GM21526 (cell line): ENCODE data around the gene FBLN5.
"Not testable (repeated sequence)": the region's sequence is repeated elsewhere in the genome, so short reads cannot be mapped to it uniquely, and the experiment has no call there.

Experiments used
- ATAC-seq: cut with Tn5 transposase; IDR thresholded peaks from one replicate; pipeline ENCODE4 v1.9.1; 2021; ENCODE audit warnings: moderate library complexity; ENCODE audit not compliant: unreplicated experiment, low FRiP score

FBLN5 gene

GRCh38 chr14:91911474-91912032, 35.9 kb downstream of the FBLN5 start:
- ATAC-seq, result peak; percentile 59

GRCh38 chr14:91910196-91910595, 37.3 kb downstream of the FBLN5 start:
- no peak for ATAC-seq

GRCh38 chr14:91906374-91906773, 41.1 kb downstream of the FBLN5 start:
- ATAC-seq, result no peak

GRCh38 chr14:91904956-91905645, 42.4 kb downstream of the FBLN5 start:
- ATAC-seq, result no peak

GRCh38 chr14:91904483-91904882, 43.0 kb downstream of the FBLN5 start:
- ATAC-seq, result no peak

GRCh38 chr14:91903070-91903469, 44.4 kb downstream of the FBLN5 start:
- ATAC-seq, result no peak

GRCh38 chr14:91902336-91902735, 45.2 kb downstream of the FBLN5 start:
- ATAC-seq, result no peak

GRCh38 chr14:91901449-91902226, 45.9 kb downstream of the FBLN5 start:
- ATAC-seq, result no peak

- no peak for ATAC-seq
Observed at GRCh38 chr14:91899806-91900205, 47.7 kb downstream of the FBLN5 start.

GRCh38 chr14:91899213-91899612, 48.3 kb downstream of the FBLN5 start:
- ATAC-seq, result no peak

GRCh38 chr14:91898372-91898771, 49.1 kb downstream of the FBLN5 start:
- ATAC-seq, result no peak

- not testable (repeated sequence) for ATAC-seq
Observed at GRCh38 chr14:91897716-91898115, 49.8 kb downstream of the FBLN5 start.

- no peak for ATAC-seq
Observed at GRCh38 chr14:91897106-91897701, 50.3 kb downstream of the FBLN5 start.

GRCh38 chr14:91896419-91896818, 51.1 kb downstream of the FBLN5 start:
- no peak for ATAC-seq

GRCh38 chr14:91893669-91894068, 53.8 kb downstream of the FBLN5 start:
- no peak for ATAC-seq

- no peak for ATAC-seq
Observed at GRCh38 chr14:91893007-91893406, 54.5 kb downstream of the FBLN5 start.

- no peak for ATAC-seq
Observed at GRCh38 chr14:91891721-91892220, 55.7 kb downstream of the FBLN5 start.

GRCh38 chr14:91891101-91891500, 56.4 kb downstream of the FBLN5 start:
- no peak for ATAC-seq

GRCh38 chr14:91890291-91890749, 57.2 kb downstream of the FBLN5 start:
- no peak for ATAC-seq

- no peak for ATAC-seq
Observed at GRCh38 chr14:91889477-91890211, 57.9 kb downstream of the FBLN5 start.
